GM12891 (cell line): ENCODE data around the gene PRSS23.

Experiments used
- PAX5 ChIP-seq: IDR thresholded peaks from 2 replicates; pipeline ENCODE4 v1.6.1; 2011; ENCODE audit warnings: low read length, moderate library complexity, mild to moderate bottlenecking; ENCODE audit not compliant: insufficient read depth, severe bottlenecking
- POLR2A ChIP-seq: IDR thresholded peaks from 2 replicates; pipeline ENCODE4 v1.6.1; 2011; ENCODE audit warnings: low read depth, low read length, control low read depth
- POLR2AphosphoS5 ChIP-seq: IDR thresholded peaks from 2 replicates; pipeline ENCODE4 v1.6.1; 2011; ENCODE audit warnings: low read depth, low read length, control low read depth
- SPI1 ChIP-seq: IDR thresholded peaks from 2 replicates; pipeline ENCODE4 v1.6.1; 2011; ENCODE audit warnings: low read depth, low read length, control low read depth
- TAF1 ChIP-seq: IDR thresholded peaks from 2 replicates; pipeline ENCODE4 v1.6.1; 2011; ENCODE audit warnings: low read depth, low read length, control low read depth

GRCh38 chr11:86811637-86812321 lies 11.4 kb downstream of the PRSS23 start:
- TF ChIP-seq POLR2AphosphoS5, result no peak
- TF ChIP-seq TAF1, result no peak
- TF ChIP-seq POLR2A, result no peak
- no peak for TF ChIP-seq SPI1
- TF ChIP-seq PAX5, result no peak
